ENCODE measurements around the gene TNFAIP1.

GRCh38 chr17:28371245-28372202 is 36.0 kb downstream of the TNFAIP1 start, which contains the start of gene SARM1:
- no peak for TF ChIP-seq CTCF (conservative IDR thresholded peaks at IDR 0.05; ENCODE audit: low read length)
- no peak for TF ChIP-seq EZH2phosphoT487 (IDR thresholded peaks at IDR 0.05; ENCODE audit: borderline replicate concordance)
